ENCODE data around the gene CNTROB.

CNTROB gene

GRCh38 chr17:7903154-7904103, 28.6 kb upstream of the CNTROB start:
- no peak for DNase-seq

- no peak for DNase-seq
Measured at GRCh38 chr17:7909089-7909488, 22.9 kb upstream of the CNTROB start.

GRCh38 chr17:7910281-7910680, 21.7 kb upstream of the CNTROB start:
- DNase-seq, result no peak

- no peak for DNase-seq
Measured at GRCh38 chr17:7910711-7911110, 21.3 kb upstream of the CNTROB start.

- no peak for DNase-seq
Measured at GRCh38 chr17:7911116-7911515, 20.9 kb upstream of the CNTROB start.

GRCh38 chr17:7912927-7913524, 19.0 kb upstream of the CNTROB start:
- DNase-seq, result peak in 1 of 2 donors; percentile 39

GRCh38 chr17:7915179-7915610, 16.8 kb upstream of the CNTROB start:
- no peak for DNase-seq

- peak; percentile 89 to 93 for DNase-seq
Measured at GRCh38 chr17:7915611-7916384, 16.2 kb upstream of the CNTROB start, which contains the start of gene RNF227. Gene RNF227, minus strand, starts transcription at chr17:7916289. Its CDS starts 94 bp downstream, at chr17:7916195.

GRCh38 chr17:7916385-7916682, 15.7 kb upstream of the CNTROB start:
- no peak for DNase-seq

GRCh38 chr17:7916808-7917207, 15.2 kb upstream of the CNTROB start:
- DNase-seq, result no peak

GRCh38 chr17:7922269-7922844, 9.6 kb upstream of the CNTROB start:
- DNase-seq, result no peak

- DNase-seq, result peak; percentile 83 to 84
Measured at GRCh38 chr17:7922845-7923628, 9.0 kb upstream of the CNTROB start.

- no peak for DNase-seq
Measured at GRCh38 chr17:7927596-7927995, 4.4 kb upstream of the CNTROB start.

GRCh38 chr17:7929158-7930023, 2.6 kb upstream of the CNTROB start, which contains the start of gene KCNAB3:
Gene KCNAB3, minus strand, starts transcription at chr17:7929856. Its CDS starts 421 bp downstream, at chr17:7929435.
- peak; percentile 59 to 65 for DNase-seq

GRCh38 chr17:7930841-7931631, 970 bp upstream of the CNTROB start:
- DNase-seq, result no peak

GRCh38 chr17:7932483-7932891, 481 bp downstream of the CNTROB start:
- DNase-seq, result peak in 1 of 2 donors; percentile 31

GRCh38 chr17:7932949-7933348, 943 bp downstream of the CNTROB start:
- DNase-seq, result peak in 1 of 2 donors; percentile 35

- DNase-seq, result no peak
Measured at GRCh38 chr17:7935859-7936258, 3.9 kb downstream of the CNTROB start.

GRCh38 chr17:7940034-7940433, 8.0 kb downstream of the CNTROB start:
- no peak for DNase-seq

GRCh38 chr17:7940743-7941142, 8.7 kb downstream of the CNTROB start:
- no peak for DNase-seq
